Putamen (tissue), 1 donor: Measurements from ENCODE around the gene CNOT1.
A peak's percentile ranks its signal among the peaks of the same experiment; 100 is the strongest.
"Not testable (repeated sequence)": the region's sequence is repeated elsewhere in the genome, so short reads cannot be mapped to it uniquely, and the experiment has no call there.

Source experiments
- DNase-seq: peaks from one replicate; pipeline ENCODE4 v3.0.0-alpha.2; 2016; ENCODE audit warnings: low spot score

CNOT1 gene

GRCh38 chr16:58501242-58502131 lies 128.1 kb downstream of the CNOT1 start:
- DNase-seq: no peak

GRCh38 chr16:58500430-58501241 lies 129.0 kb downstream of the CNOT1 start:
- no peak for DNase-seq

- peak; percentile 95 for DNase-seq
These were observed 129.8 kb downstream of the CNOT1 start, which contains the start of gene NDRG4 for GRCh38 chr16:58499615-58500351. Gene NDRG4 (plus strand): TSS chr16:58500143. CDS start chr16:58500249, 106 bp downstream.

DNA sequence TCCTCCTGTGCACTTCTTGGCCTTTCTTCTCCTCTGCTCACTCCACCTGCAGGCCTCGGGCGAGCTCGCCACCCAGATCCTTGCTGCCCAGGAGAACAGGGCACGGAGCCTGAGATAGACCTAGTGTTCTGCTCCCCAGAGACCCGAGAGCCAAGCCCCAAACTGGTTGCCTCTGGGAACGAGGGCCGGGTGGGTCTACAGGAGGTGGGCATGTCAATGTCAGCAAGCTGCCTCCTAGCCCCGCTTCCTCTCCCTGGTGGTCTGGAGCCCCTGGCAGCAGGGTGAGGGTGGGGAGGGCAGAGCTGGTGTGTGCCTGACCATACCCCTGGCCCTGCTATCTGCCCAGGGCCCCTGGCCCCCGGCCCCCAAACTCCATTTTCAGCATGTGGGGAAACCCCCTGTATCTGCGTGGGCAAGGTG lies 130.5 kb downstream of the CNOT1 start:
- no peak for DNase-seq

DNA sequence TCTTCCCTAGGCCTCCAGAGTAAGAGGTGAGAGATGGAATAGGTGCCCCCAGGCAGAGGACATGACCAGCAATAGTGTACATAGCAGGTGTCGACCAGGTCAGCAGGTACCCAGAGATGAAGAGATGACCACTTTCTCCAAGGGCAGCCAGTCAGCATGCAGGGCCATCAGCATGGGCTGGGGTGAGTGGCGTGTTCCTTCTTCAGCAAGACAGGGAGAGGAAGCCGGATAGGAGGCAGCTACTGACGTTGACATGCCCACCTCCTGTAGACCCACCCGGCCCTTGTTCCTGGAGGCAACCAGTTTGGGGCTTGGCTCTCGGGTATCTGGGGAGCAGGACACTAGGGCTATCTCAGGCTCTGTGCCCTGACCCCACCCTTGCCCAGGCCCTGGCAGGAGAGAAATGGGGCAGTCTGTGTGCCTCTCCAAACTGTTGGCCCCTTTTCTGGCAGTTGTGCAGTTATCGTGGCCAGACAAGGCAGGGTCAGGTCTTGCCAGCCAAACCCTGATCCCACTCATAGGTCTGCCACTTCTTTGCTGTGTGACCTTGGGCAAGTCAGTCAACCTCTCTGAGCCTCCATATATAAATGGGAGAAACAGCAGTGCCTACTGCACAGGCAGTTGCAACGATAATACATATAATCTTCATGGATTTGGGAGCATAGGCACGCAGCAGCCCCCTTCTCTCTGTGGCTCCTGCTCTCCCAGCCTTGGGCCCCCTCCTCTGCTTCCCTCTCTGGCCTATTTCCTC lies 131.1 kb downstream of the CNOT1 start:
- DNase-seq: no peak

- no peak for DNase-seq
These were observed 131.7 kb downstream of the CNOT1 start for GRCh38 chr16:58497935-58498334.

DNA sequence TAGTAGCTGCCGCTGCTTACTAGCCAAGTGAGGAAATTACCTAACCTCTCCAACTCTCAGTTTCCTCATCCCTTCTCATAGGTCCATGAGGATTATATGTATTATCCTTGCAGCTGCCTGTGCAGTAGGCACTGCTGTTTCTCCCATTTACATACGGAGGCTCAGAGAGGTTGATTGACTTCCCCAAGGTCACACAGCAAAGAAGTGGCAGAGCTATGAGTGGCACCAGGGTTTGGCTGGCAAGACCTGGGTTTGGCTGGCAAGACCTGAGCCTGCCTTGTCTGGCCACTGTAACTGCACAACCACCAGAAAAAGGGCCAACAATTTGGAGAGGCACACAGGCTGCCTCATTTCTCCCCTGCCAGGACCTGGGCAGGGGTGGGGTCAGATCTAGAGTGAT lies 132.2 kb downstream of the CNOT1 start:
- no peak for DNase-seq

DNA sequence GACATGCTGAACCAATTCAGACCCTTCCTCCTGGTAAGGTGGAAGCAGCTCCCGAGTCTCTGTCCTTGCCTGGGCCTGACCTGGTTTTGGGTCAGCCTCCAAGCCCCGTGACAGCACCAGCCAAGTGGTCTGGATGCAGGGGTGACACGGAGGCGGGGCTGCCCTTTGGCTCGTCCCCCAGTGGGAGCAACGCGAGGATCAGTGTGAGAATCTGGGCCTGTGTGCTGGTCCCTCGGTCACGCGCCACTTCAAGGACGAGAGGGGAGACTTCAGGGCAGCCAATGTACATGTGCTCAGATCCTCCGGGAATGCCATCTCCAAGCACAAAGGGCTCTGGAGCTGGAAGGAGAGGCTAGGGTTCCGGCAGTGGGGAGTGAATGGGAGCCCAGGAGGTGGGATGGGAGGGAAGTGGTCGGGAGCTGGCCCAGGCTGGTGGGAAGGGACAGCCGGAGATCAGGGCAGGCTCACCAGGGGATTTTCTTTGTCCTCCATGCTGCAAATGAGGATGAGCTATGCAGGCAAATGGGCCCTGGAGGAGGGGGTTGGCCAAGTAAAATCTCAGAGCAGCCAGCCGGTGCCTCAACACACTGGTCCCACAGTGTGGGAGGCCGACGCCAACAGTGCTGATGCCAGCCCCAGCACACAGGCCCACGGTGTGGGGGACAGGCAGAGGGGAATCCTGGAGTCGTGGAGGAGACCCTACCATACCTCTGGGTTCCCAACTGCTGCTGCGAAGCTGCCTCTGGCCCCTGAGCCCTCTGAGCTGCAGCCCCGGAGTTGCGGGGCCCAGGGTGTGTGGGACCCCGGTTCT lies 133.9 kb downstream of the CNOT1 start:
- no peak for DNase-seq

GRCh38 chr16:58494981-58495520 lies 134.6 kb downstream of the CNOT1 start:
- peak; percentile 95 for DNase-seq

DNA sequence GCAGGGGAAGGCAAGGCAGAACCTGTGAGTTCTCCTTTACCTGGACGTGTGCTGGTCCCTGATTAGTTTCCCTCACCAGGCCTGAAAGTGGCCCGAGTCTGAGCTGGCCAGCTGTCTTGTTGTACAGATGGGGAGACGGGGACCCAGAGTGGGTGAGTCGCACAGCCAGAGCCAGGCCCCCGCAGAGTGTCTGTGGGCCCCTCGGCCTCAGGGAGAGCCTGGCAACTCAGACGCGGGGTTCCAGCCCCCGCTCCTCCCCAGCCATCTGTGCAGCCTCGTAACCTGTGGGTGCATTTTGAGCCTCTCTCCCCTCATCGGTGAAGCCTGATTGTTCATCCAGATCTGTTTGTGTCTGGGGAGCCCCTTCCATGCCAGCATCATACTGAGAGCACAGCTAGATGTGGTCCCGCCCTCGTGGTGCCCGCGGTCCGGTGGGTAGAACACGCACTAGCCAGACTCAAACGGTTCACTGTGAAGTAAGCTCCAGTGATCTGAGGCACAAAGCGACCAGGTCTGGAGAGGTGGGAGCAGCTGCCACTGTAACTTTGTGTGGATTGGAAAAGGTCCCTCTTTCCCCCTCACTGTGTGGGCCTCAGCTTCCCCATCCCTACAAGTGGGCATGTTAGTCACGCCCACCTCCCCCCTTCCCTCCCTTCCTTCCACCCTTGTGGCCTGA lies 135.7 kb downstream of the CNOT1 start:
- DNase-seq: no peak

DNA sequence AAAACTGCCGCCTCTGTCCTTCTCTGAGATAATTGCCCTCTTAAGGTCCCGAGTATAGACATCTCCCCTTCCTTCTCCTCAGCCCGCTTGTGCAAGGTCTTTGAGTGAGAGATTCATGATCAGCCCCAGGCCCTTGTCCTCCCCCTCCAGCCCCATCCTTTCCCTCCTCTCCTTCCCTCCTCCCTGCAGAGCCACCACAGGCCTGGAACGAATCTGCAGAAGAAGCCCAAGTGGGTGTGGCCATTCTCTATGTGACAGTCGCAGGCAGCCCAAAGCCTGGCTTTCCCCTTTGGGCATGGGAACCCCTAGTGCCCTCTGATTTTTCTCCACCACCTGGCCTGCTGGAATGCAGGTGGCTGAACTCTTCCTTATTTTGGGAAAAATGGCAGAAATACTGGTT lies 136.9 kb downstream of the CNOT1 start:
- DNase-seq: no peak

DNA sequence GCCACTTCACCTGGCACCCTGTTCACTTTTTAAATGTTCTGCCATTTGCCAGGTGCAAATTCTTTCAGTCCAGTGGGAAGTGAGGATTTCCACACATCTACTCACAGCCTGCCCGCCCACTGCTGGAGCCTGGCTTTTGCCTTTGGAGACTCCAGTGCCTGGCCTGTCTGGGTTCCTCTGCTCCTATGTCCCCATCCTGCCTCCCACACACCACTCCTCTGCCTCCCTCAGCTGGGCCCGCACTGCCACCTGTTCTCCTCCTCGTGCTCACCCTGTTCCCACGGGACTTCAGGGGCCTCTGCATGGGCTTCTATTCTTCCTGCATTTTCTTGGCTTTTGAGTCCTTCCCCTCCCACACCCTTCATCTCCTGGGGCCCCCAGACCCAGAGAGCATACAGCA lies 137.6 kb downstream of the CNOT1 start:
- no peak for DNase-seq

- DNase-seq: not testable (repeated sequence)
These were observed 139.1 kb downstream of the CNOT1 start for GRCh38 chr16:58490539-58490938.

- no peak for DNase-seq
These were observed 139.6 kb downstream of the CNOT1 start for GRCh38 chr16:58490065-58490464.

GRCh38 chr16:58488531-58488930 lies 141.1 kb downstream of the CNOT1 start:
- no peak for DNase-seq

DNA sequence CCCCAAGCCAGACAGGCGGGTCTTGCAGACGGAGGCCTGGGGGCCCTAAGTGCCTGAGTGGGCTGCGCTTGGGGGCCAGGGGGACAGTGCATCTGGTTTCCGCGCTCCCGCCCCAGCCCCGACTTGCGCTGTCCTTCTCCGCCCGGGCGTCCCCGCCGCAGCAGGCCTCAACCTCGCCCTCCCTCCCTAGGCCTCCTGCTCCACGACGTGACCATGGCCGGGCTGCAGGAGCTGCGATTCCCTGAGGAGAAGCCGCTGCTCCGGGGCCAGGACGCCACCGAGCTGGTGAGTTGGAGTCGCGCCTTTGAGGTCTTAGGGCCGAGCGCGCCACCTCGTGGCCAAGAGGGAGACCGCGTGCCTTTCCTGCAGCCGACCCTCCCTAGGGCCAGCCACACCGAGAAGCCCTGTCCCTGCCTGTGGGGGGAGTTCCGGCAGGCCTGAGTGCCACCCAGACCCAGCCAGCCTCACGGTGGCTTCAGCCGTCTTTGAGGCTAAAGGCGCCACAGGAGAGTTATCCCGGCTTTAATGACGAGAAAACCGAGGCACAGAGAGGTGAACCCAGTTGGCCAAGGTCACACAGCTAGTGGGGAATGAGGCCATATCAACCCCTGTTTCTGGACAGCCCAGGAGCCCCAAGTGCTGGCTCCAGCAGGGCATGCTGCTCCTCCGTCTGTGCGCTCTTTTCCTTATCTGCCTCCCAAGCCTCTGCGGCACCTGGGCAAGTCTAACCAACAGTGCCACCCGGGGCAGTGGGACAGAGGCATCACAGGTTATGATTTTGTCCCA lies 141.9 kb downstream of the CNOT1 start:
- peak; percentile 75 for DNase-seq

- DNase-seq: no peak
These were observed 144.3 kb downstream of the CNOT1 start for GRCh38 chr16:58485184-58485887.

DNA sequence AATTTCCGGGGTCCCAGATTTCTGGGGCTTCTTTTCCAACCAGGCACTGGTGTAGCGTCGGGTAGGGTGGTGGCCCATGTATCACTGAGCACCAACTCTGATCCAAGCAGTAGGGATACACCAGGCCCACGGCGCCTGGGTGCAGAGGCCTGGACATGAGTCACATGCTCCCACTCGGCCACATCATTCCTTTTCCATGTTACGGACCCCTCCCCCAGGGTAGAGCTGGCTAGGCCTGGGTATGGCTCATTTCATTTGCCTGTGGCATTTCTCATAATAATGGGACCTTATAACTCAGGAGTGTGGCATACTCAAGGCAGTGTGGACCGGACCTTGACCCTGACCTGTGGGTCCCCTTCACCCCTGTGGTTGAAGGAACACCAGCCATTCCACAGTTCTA lies 147.7 kb downstream of the CNOT1 start:
- DNase-seq: no peak
